ENCODE measurements around the gene LARGE2. TPM values are rescaled to one million over a fixed set of nuclear protein-coding genes. Genes with fewer than 3 reads are reported as not detected.

Gene LARGE2
- total RNA-seq, 1 experiment from 2014 or later = 108 TPM

DNA sequence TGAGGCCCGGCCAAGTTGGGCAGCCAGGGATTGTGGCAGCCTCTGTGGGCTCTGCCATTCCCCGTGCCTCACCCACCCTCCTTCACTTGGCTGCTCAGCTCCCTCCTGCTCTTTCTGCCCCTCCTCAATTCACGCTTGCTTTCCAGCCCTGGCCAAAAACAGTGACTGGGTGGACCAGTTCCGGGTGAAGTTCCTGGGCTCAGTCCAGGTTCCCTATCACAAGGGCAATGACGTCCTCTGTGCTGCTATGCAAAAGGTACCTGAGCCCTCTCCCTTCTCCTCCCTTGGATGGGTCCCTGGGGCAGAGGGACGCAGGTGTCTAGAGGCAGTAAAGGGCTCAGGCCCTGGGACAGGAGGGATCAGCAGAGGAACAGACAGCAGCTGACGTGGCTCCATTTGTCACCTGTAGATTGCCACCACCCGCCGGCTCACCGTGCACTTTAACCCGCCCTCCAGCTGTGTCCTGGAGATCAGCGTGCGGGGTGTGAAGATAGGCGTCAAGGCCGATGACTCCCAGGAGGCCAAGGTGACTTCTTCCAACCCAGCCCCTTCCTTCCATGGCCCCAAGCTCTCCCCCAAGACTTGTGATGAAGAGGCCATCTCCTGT is 18.0 kb upstream of the LARGE2 start:
- peaks cover 6% of the 10 kb centered on the region for H3K27me3 Mint-ChIP-seq (ENCODE audit: low read depth)
- Histone ChIP-seq H2BK12ac (ENCODE audit: insufficient read length, low read depth, low read length) (no peak overlapping the region), H3K4ac (ENCODE audit: low read depth, low read length) (no peak overlapping the region), H2BK20ac (ENCODE audit: low read depth, low read length, poor library complexity, severe bottlenecking) (no peak overlapping the region), H3K23ac (ENCODE audit: insufficient read length, low read depth, low read length) (no peak overlapping the region), H4K91ac (ENCODE audit: insufficient read length, low read depth, low read length) (no peak overlapping the region), H3T11ph (ENCODE audit: low read length) (no peak overlapping the region), H2BK120ac (ENCODE audit: low read depth, low read length, poor library complexity, severe bottlenecking) (no peak overlapping the region), H3K79me1 (ENCODE audit: insufficient read depth, low read depth, low read length, poor library complexity, severe bottlenecking) (no peaks in the 10 kb centered on the region), H3K18ac (ENCODE audit: insufficient read length, low read depth, low read length) (no peak overlapping the region), H4K5ac (ENCODE audit: insufficient read length, low read depth, low read length) (no peak overlapping the region), H3K79me2 (ENCODE audit: insufficient read depth, low read length) (no peaks in the 10 kb centered on the region), H4K8ac (replicated peaks; ENCODE audit: insufficient read length, low read depth, low read length) (no peak overlapping the region), H3K9me3 (ENCODE audit: control insufficient read depth, low read depth, low read length) (no peaks in the 10 kb centered on the region), H3K23me2 (ENCODE audit: insufficient read length, low read depth, low read length, poor library complexity, severe bottlenecking) (peaks cover 8% of the 10 kb centered on the region), H3K14ac (ENCODE audit: insufficient read depth, low read length) (no peak overlapping the region; the same call in 1 of the 2 replicates), H2BK15ac (ENCODE audit: low read depth, low read length) (no peak overlapping the region), H3K4me2 (ENCODE audit: insufficient read depth, insufficient read length, low read length) (no peak overlapping the region), H2BK5ac (ENCODE audit: insufficient read length, low read length) (no peak overlapping the region), H2AK5ac (ENCODE audit: insufficient read length, low read length) (no peak overlapping the region), H4K20me1 (ENCODE audit: control insufficient read depth, insufficient read depth, insufficient read length) (no peaks in the 10 kb centered on the region), H3K4me1 (ENCODE audit: insufficient read depth, low read length) (no peaks in the 10 kb centered on the region), H3K9ac (ENCODE audit: extremely low read depth, insufficient read length, low read length) (no peak overlapping the region), H3K27ac (ENCODE audit: insufficient read length, low read depth, low read length) (no peak overlapping the region), H3K27me3 (ENCODE audit: insufficient read depth, low read length) (no peaks in the 10 kb centered on the region; the same call in 1 of the 2 replicates), H3K56ac (ENCODE audit: insufficient read length, low read depth, low read length) (no peak overlapping the region), H2AFZ (ENCODE audit: low read length) (no peak overlapping the region)
- peaks cover 10 to 11% of the 10 kb centered on the region in 2 experiments for H3K4me1 Mint-ChIP-seq
- H3K9me3 Mint-ChIP-seq = no peaks in the 10 kb centered on the region
- peak overlapping the region in 1 of 3 experiments; percentile 81; a peak in 2 of 7 replicates for H3K27ac Mint-ChIP-seq
- WGBS (ENCODE audit: extremely low coverage, insufficient read length, low lambda C conversion rate) = no CpG with 5 or more reads among the region's 15 CpGs
- no peak overlapping the region; a peak in 1 of 5 replicates for H3K4me3 Mint-ChIP-seq
- H3K36me3 Mint-ChIP-seq (ENCODE audit: insufficient read depth in 1 of 3, low read depth in 3 of 3) = peaks cover 10 to 33% (median 19%) of the 10 kb centered on the region in 3 experiments
- no peak for TF ChIP-seq CTCF (conservative IDR thresholded peaks at IDR 0.05)
- DNase-seq = no peak
